ENCODE measurements around the gene TUB. TPM values are rescaled to one million over a fixed set of nuclear protein-coding genes. Genes with fewer than 3 reads are reported as not detected.

TUB gene
- total and polyA plus RNA-seq, 2 of the 8 experiments (the other 6 are each of a cell fraction or from before 2014, with no cell fraction given) = 15.3 to 31.3 TPM

- CTCF ChIA-PET (ENCODE audit: partially characterized antibody) = interaction anchor here (0.9 to 30.2 kb wide), 6 partner anchors 10 to 79 kb away, joined by 3 to 1283 read pairs (median 11); no protein-coding TSS in a partner anchor
- H3K4me2 ChIP-seq (ENCODE audit: insufficient read depth in 1 of 2, low read depth in 2 of 2, low read length in 2 of 2) = no peak overlapping the region
Observed at GRCh38 chr11:8084352-8084751, 3.3 kb downstream of the TUB start.

More at GRCh38 chr11:8084352-8084751, 3.3 kb downstream of the TUB start:
- no peak for FAIRE-seq
- no peak overlapping the region for H3K4me3 ChIP-seq (ENCODE audit: extremely low read depth in 1 of 4, insufficient read depth in 2 of 4, low read depth in 3 of 4, low read length in 4 of 4)
- POLR2A ChIA-PET (ENCODE audit: partially characterized antibody) = no interaction called here
- no peak overlapping the region for H3K23ac ChIP-seq (ENCODE audit: insufficient read length)
- peaks cover 26% of the 10 kb centered on the region for H3K79me1 ChIP-seq (ENCODE audit: low read depth, low read length)
- no peak overlapping the region for H3K56ac ChIP-seq (replicated peaks; ENCODE audit: insufficient read length, low read depth, low read length)
- peaks cover 14 to 56% (median 34%) of the 10 kb centered on the region in 4 experiments for H3K4me1 ChIP-seq (replicated peaks in 1 of 4; ENCODE audit: control insufficient read depth in 3 of 4, insufficient read depth in 4 of 4, low read length in 3 of 4)
- H4K5ac ChIP-seq (ENCODE audit: insufficient read length, low read depth, low read length) = no peak overlapping the region
- TF ChIP-seq ATF3 (IDR thresholded peaks at IDR 0.05; ENCODE audit: insufficient read depth, low read depth, low read length) = no peak
- no peak overlapping the region for H2BK5ac ChIP-seq (ENCODE audit: low read depth, low read length)
- H3K23me2 ChIP-seq (ENCODE audit: low read depth, low read length) = peaks cover 10% of the 10 kb centered on the region; the same call in 1 of the 2 replicates
- no peak overlapping the region for H3K4ac ChIP-seq (replicated peaks; ENCODE audit: insufficient read length, low read depth, low read length)
- H2BK15ac ChIP-seq (ENCODE audit: low read length) = no peak overlapping the region
- H3K9ac ChIP-seq (replicated peaks in 1 of 4; ENCODE audit: extremely low read depth in 1 of 4, low read depth in 3 of 4, low read length in 3 of 4) = no peak overlapping the region
- no peak overlapping the region for H3K27ac ChIP-seq (ENCODE audit: low read depth, low read length)
- H3K79me2 ChIP-seq (ENCODE audit: control insufficient read depth in 1 of 2, insufficient read depth in 2 of 2, low read length in 2 of 2) = peaks cover 0 to 27% of the 10 kb centered on the region in 2 experiments; a peak in 2 of 4 replicates
- no peak overlapping the region for H2AK5ac ChIP-seq (ENCODE audit: low read depth, low read length)
- H2BK120ac ChIP-seq (replicated peaks; ENCODE audit: low read depth, low read length) = no peak overlapping the region
- H3K36me3 ChIP-seq (ENCODE audit: control insufficient read depth in 2 of 4, insufficient read depth in 4 of 4, low read length in 3 of 4) = no peaks in the 10 kb centered on the region
- WGBS, 2 experiments (ENCODE audit: extremely low coverage in 1 of 2, insufficient coverage in 1 of 2, insufficient read length in 1 of 2, insufficient replicate concordance in 2 of 2, low coverage in 1 of 2, low lambda C conversion rate in 2 of 2, missing lambda C conversion rate in 1 of 2) = 85% methylated on average over 6 of the region's 6 CpGs; no CpG with 5 or more reads in 1 of the 2 experiments
- DNase-seq (ENCODE audit: low read depth in 1 of 2, low spot score in 2 of 2) = no peak
- H2BK20ac ChIP-seq (ENCODE audit: low read length) = no peak overlapping the region
- H4K91ac ChIP-seq (replicated peaks; ENCODE audit: insufficient read length, low read length) = no peak overlapping the region
- H3K9me3 ChIP-seq (ENCODE audit: insufficient read depth in 2 of 2, low read depth in 1 of 2, low read length in 1 of 2) = no peaks in the 10 kb centered on the region
- no peak overlapping the region for H2BK12ac ChIP-seq (ENCODE audit: low read depth, low read length)
- H4K20me1 ChIP-seq (replicated peaks in 1 of 2; ENCODE audit: control insufficient read depth in 1 of 2, insufficient read depth in 2 of 2, low read length in 2 of 2) = peaks cover 4 to 37% of the 10 kb centered on the region in 2 experiments
- no peak overlapping the region for H4K8ac ChIP-seq (ENCODE audit: extremely low read depth, insufficient read depth, low read length)
- no peak overlapping the region for H3K14ac ChIP-seq (ENCODE audit: insufficient read length)
- peaks cover 0 to 18% (median 13%) of the 10 kb centered on the region in 4 experiments; a peak in 5 of 7 replicates for H3K27me3 ChIP-seq (replicated peaks in 1 of 4; ENCODE audit: control insufficient read depth in 3 of 4, extremely low read depth in 1 of 4, insufficient read depth in 3 of 4, low read length in 3 of 4)
- H3K18ac ChIP-seq (ENCODE audit: extremely low read depth, low read length) = no peak overlapping the region
- H2AFZ ChIP-seq (ENCODE audit: low read length) = no peak overlapping the region
